A673 (cell line): ENCODE measurements around the gene EFCAB8. TPM values are rescaled to one million over a fixed set of nuclear protein-coding genes. Genes with fewer than 3 reads are reported as not detected.

ENCODE experiments used
- Bru-seq: library from RNA; stranded (reverse); fragments of 400-500 nt; gene quantifications from one replicate; lab custom pipeline; 2021; lab: Mats Ljungman, UMichigan
- BruChase-seq, 2 experiments: library from RNA; stranded (reverse); fragments of 400-500 nt; gene quantifications; one replicate each; lab custom pipeline; 2021; lab: Mats Ljungman, UMichigan
- BruUV-seq: library from RNA; stranded (reverse); fragments of 400-500 nt; replicated peaks from 2 replicates; lab custom pipeline; 2021; lab: Mats Ljungman, UMichigan
- CTCF ChIA-PET: fragments of 300-600 bp; sonication (Branson Sonifier 250); formaldehyde crosslinking; loops from one replicate; lab custom pipeline; 2022; ENCODE audit warnings: antibody characterized with exemption; lab: Charles Lee
- POLR2A ChIA-PET: fragments of 300-600 bp; sonication (Branson Sonifier 250); formaldehyde crosslinking; loops from one replicate; lab custom pipeline; 2022; ENCODE audit warnings: antibody characterized with exemption; ENCODE audit not compliant: low non-redundant PET; lab: Charles Lee
- DNase-seq: peaks from one replicate; pipeline ENCODE4 v3.0.0-alpha.2; 2015; ENCODE audit warnings: low spot score
- H3K27ac ChIP-seq: fragments of 200-600 bp; sonication (generic); 2 replicates; pipeline ENCODE4 v1.5.1; 2016; ENCODE audit warnings: mixed run types, low read depth, mild to moderate bottlenecking, mixed read lengths, antibody characterized with exemption, low read length; ENCODE audit not compliant: poor library complexity, severe bottlenecking
- H3K27me3 ChIP-seq: fragments of 200-600 bp; sonication (generic); replicated peaks from 2 replicates; pipeline ENCODE4 v1.6.1; 2017; ENCODE audit warnings: mixed run types, low read depth, mild to moderate bottlenecking, mixed read lengths, antibody characterized with exemption, low read length; ENCODE audit not compliant: insufficient read depth, poor library complexity
- H3K36me3 ChIP-seq: fragments of 200-600 bp; sonication (generic); 2 replicates; pipeline ENCODE4 v1.6.1; 2016; ENCODE audit warnings: mixed run types, mild to moderate bottlenecking, mixed read lengths, antibody characterized with exemption, low read length; ENCODE audit not compliant: insufficient read depth, poor library complexity, severe bottlenecking
- H3K4me1 ChIP-seq: fragments of 200-600 bp; sonication (generic); 2 replicates; pipeline ENCODE4 v1.6.1; 2017; ENCODE audit warnings: mixed run types, mild to moderate bottlenecking, mixed read lengths, antibody characterized with exemption, low read length; ENCODE audit not compliant: insufficient read depth, poor library complexity, severe bottlenecking
- H3K4me3 ChIP-seq: fragments of 200-600 bp; sonication (generic); 2 replicates; pipeline ENCODE4 v1.5.1; 2016; ENCODE audit warnings: low read depth, mixed run types, mild to moderate bottlenecking, mixed read lengths, low read length; ENCODE audit not compliant: poor library complexity, severe bottlenecking
- H3K9me3 ChIP-seq: fragments of 200-600 bp; sonication (generic); 2 replicates; pipeline ENCODE4 v1.6.1; 2016; ENCODE audit warnings: mixed run types, low read depth, mild to moderate bottlenecking, mixed read lengths, antibody characterized with exemption, low read length; ENCODE audit not compliant: poor library complexity, severe bottlenecking
- EZH2 ChIP-seq: fragments of 200-600 bp; sonication (generic); IDR thresholded peaks from 2 replicates; pipeline ENCODE4 v1.6.1; 2017; ENCODE audit warnings: borderline replicate concordance, low read depth, mild to moderate bottlenecking, mixed read lengths, antibody characterized with exemption, low read length; ENCODE audit not compliant: poor library complexity, severe bottlenecking
- intact Hi-C: fragments of 100-400 bp; cut with micrococcal nuclease; formaldehyde crosslinking; loops from one replicate; pipeline ENCODE4 v1.10.0; 2022; ENCODE audit not compliant: unreplicated experiment
- long read RNA-seq: library from polyadenylated mRNA; stranded (forward); transcript quantifications from one replicate; pipeline ENCODE4 v2.0.0, GENCODE V29; 2022
- total RNA-seq: library from RNA; stranded (reverse); gene quantifications from 2 replicates; pipeline ENCODE4 v1.2.3, GENCODE V29; 2021
- TF ChIP-seq, protein P1 (sequence below): fragments of 300-800, 200-600 bp; sonication (generic); conservative IDR thresholded peaks from 2 replicates; pipeline ENCODE4 v1.5.1; 2017; ENCODE audit warnings: low read depth, mild to moderate bottlenecking, antibody characterized with exemption, low read length, moderate library complexity, mixed read lengths

Gene EFCAB8, protein sequence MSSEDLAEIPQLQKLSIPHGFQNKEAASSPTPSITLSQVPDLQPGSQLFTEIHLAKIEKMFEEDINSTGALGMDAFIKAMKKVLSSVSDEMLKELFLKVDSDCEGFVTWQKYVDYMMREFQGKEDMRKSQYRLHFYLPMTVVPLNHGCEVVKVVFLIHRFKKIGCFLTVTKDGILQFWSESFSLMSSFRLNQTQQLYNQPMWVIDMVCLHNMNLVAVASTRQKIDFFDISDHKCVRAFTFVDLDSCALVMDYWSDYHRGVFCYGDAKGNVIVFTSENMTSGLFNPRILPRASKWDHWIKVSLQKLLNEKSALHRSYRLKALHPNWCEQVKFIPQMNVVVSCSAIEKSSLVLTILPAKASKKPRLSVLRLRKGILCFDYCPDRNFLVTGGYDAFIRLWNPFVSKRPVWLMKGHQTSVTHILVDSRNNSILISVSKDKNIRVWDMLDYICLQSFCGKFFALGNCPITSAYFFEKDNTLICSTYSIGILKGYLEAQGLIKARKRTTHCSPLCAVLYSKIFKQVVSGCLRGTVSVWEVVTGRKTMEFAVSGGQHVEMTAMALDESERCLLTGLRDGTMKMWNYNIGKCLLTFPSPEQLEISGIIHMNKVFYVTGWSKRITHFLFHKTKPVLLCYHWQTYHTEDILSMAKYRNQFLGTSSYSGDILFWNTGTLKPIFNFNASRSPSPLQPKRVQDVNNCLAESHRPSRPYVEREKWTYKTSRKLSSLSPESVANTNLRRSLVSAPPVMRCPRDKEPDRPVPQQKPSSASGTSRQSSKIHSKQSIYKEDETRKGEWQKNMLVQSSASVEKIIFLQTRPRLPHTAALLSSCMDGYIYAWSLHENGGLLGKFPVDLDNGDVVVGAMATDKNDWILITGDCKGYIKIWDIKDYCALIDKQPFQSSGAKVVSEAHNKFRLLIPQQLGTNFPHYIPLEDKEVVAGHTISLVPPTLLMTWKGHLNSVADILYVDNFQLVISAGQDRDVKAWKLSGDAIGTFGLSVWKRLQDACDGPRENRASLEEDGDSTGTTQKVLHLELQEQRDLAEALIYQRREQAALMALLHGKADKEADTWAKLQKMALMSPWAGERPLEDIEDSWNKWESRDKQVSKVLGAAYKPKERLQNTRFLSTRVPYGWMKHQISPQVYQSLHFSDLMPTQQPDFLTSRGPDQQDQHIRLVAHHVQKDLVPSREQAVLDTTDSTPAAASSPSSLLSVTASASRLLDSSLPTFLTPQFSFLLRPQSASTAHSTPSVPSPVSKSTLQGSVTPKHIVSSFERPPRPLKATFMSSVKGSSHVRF
- total RNA-seq = 0.13 TPM in 1 of 2 replicates, not detected in the other
- Bru-seq, nascent RNA = percentile 32 among the genes with signal in this experiment
- BruChase-seq, experiment 1, labeled RNA remaining after a 2-hour chase = percentile 19 among the genes with signal in this experiment
- BruChase-seq, experiment 2, labeled RNA remaining after a 6-hour chase = percentile 26 among the genes with signal in this experiment
- long read RNA-seq = 0 reads

DNA sequence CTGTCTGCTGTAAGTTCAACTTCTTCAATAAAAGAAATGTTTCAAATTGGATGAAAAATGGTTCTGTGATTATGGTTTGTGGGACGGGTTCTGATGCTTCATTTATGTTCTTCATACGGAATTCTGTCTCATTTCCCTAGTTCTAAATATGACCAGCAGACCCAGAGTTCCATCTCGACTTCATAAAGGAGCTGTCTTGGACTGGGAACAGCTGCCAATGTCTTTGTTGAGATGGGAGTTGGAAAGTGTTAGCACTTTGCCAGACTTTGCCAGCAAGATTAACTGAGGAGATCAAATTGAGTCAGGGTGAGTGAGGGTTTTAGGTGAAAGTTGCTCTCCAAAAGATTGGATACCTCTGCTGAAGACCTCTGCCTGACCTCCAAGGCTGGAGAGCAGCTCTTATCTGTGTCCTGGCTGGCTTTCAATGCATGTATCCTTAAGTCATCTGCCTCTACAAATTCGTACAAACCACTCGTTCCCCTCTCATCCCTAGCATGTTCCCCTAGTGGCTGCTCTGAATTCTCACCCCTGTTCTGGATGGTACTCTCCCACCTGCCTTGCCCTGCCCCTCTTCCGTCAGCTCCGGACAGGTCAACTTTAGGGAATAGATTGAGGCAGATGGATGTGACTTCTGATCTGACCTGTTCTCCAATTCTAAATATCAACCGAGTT, at the start of gene EFCAB8:
Gene EFCAB8 (plus strand): TSS at position 223 of the 672 bp plus-strand sequence. CDS start 4,870 bp downstream, outside the sequence.
- H3K4me1 ChIP-seq = no peaks in the 10 kb centered on the region
- peaks cover 8% of the 10 kb centered on the region for H3K36me3 ChIP-seq
- no peak for DNase-seq
- ChIA-PET POLR2A (no interaction called here), CTCF (no interaction called here)
- no peak for TF ChIP-seq EZH2
- TF ChIP-seq, protein P1, sequence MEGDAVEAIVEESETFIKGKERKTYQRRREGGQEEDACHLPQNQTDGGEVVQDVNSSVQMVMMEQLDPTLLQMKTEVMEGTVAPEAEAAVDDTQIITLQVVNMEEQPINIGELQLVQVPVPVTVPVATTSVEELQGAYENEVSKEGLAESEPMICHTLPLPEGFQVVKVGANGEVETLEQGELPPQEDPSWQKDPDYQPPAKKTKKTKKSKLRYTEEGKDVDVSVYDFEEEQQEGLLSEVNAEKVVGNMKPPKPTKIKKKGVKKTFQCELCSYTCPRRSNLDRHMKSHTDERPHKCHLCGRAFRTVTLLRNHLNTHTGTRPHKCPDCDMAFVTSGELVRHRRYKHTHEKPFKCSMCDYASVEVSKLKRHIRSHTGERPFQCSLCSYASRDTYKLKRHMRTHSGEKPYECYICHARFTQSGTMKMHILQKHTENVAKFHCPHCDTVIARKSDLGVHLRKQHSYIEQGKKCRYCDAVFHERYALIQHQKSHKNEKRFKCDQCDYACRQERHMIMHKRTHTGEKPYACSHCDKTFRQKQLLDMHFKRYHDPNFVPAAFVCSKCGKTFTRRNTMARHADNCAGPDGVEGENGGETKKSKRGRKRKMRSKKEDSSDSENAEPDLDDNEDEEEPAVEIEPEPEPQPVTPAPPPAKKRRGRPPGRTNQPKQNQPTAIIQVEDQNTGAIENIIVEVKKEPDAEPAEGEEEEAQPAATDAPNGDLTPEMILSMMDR = 0 out of 2 replicates have a peak, but pooled peaks have one; percentile 14
- H3K9me3 ChIP-seq = no peaks in the 10 kb centered on the region
- intact Hi-C loops = loop anchor here (5.0 kb wide), 1 partner anchor 37 kb away; no protein-coding TSS in a partner anchor
- H3K27ac ChIP-seq = no peak within 1 kb of the TSS
- BruUV-seq = no TSS peak
- no peaks in the 10 kb centered on the region for H3K27me3 ChIP-seq
- H3K4me3 ChIP-seq = no peak within 1 kb of the TSS

DNA sequence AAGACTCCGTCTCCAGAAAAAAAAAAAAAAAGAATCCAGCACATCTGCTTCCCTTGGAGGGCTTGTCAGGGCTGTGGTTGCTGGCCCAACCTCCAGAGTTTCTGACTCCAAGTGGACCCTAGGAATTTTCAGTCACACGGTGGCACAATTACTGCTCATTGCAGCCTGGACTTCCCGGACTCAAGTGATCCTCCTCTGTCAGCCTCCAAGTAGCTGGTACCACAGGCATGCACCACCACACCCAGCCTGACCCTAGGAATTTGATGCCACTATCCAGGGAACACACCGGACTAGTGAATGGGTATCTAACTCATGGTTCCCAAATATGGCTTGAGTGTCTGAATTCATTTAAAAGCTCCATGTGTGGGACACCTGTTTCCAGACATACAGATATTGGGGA, 48.8 kb upstream of the EFCAB8 start:
- CTCF ChIA-PET = no interaction called here
- POLR2A ChIA-PET = no interaction called here
- no peak overlapping the region for H3K4me3 ChIP-seq

More for the DNA sequence above, 48.8 kb upstream of the EFCAB8 start:
- no peaks in the 10 kb centered on the region for H3K27me3 ChIP-seq
- H3K36me3 ChIP-seq = no peaks in the 10 kb centered on the region
- intact Hi-C loops = no loop called here
- TF ChIP-seq, protein P1 = no peak
- TF ChIP-seq EZH2 = no peak
- BruUV-seq = no TSS peak
- no peaks in the 10 kb centered on the region for H3K9me3 ChIP-seq
- H3K27ac ChIP-seq = no peak overlapping the region
- no peak for DNase-seq
- peaks cover 7% of the 10 kb centered on the region for H3K4me1 ChIP-seq
